IPS DF 6.9 (cell line): ENCODE results near the gene CIZ1.

Source experiments
- DNase-seq: peaks from one replicate; pipeline ENCODE4 v3.0.0-alpha.2; 2013; ENCODE audit warnings: low read depth, low spot score
- H3K27ac ChIP-seq: one replicate; pipeline ENCODE4 v1.5.1; 2013; ENCODE audit warnings: low read length, control low read depth
- H3K27me3 ChIP-seq: 2 replicates; pipeline ENCODE4 v1.6.1; 2013; ENCODE audit warnings: mild to moderate bottlenecking, low read length; ENCODE audit not compliant: control insufficient read depth, insufficient read depth
- H3K36me3 ChIP-seq: 2 replicates; pipeline ENCODE4 v1.6.1; 2013; ENCODE audit warnings: low read length; ENCODE audit not compliant: control insufficient read depth, insufficient read depth
- H3K4me1 ChIP-seq: 2 replicates; pipeline ENCODE4 v1.6.1; 2013; ENCODE audit warnings: low read length; ENCODE audit not compliant: control insufficient read depth, insufficient read depth
- H3K4me3 ChIP-seq: 2 replicates; pipeline ENCODE4 v1.5.1; 2013; ENCODE audit warnings: mild to moderate bottlenecking, low read length
- H3K9me3 ChIP-seq: 2 replicates; pipeline ENCODE4 v1.6.1; 2013; ENCODE audit warnings: low read length, inconsistent platforms; ENCODE audit not compliant: control insufficient read depth, insufficient read depth
- WGBS: extraction: QIAGEN DNeasy Blood & Tissue Kit; methylation state at CpG from one replicate; pipeline ENCODE4 v1.1.7; 2013; ENCODE audit warnings: mixed read lengths, missing lambda C conversion rate; ENCODE audit not compliant: insufficient read length, insufficient coverage; 5-methylcytosine and 5-hydroxymethylcytosine counted together

CIZ1 gene

GRCh38 chr9:128202648-128203023, 11.3 kb upstream of the CIZ1 start:
- no peaks in the 10 kb centered on the region for H3K36me3 ChIP-seq
- no peak overlapping the region for H3K4me3 ChIP-seq
- no peak overlapping the region for H3K27ac ChIP-seq
- no CpG with 5 or more reads among the region's 2 CpGs for WGBS
- no peaks in the 10 kb centered on the region for H3K27me3 ChIP-seq
- DNase-seq, result no peak
- H3K9me3 ChIP-seq, result no peaks in the 10 kb centered on the region
- H3K4me1 ChIP-seq, result peaks cover 2% of the 10 kb centered on the region

- H3K27me3 ChIP-seq, result no peaks in the 10 kb centered on the region
- DNase-seq, result no peak
- H3K27ac ChIP-seq, result no peak overlapping the region
- H3K4me3 ChIP-seq, result no peak overlapping the region
- peaks cover 2% of the 10 kb centered on the region for H3K4me1 ChIP-seq
- WGBS, result no CpG with 5 or more reads among the region's 13 CpGs
- H3K9me3 ChIP-seq, result no peaks in the 10 kb centered on the region
- no peaks in the 10 kb centered on the region for H3K36me3 ChIP-seq
Observed at GRCh38 chr9:128201441-128202369, 10.3 kb upstream of the CIZ1 start.

GRCh38 chr9:128193469-128194096, 2.2 kb upstream of the CIZ1 start:
- no peaks in the 10 kb centered on the region; the same call in 1 of the 2 replicates for H3K36me3 ChIP-seq
- peaks cover 2% of the 10 kb centered on the region; the same call in 1 of the 2 replicates for H3K4me1 ChIP-seq
- H3K27me3 ChIP-seq, result no peaks in the 10 kb centered on the region
- no peak for DNase-seq
- no peak overlapping the region for H3K4me3 ChIP-seq
- no peaks in the 10 kb centered on the region for H3K9me3 ChIP-seq
- no CpG with 5 or more reads among the region's 14 CpGs for WGBS
- H3K27ac ChIP-seq, result no peak overlapping the region

GRCh38 chr9:128192601-128193371, 1.4 kb upstream of the CIZ1 start:
- Histone ChIP-seq H3K4me3 (no peak overlapping the region), H3K36me3 (no peaks in the 10 kb centered on the region; the same call in 1 of the 2 replicates), H3K27me3 (no peaks in the 10 kb centered on the region), H3K9me3 (no peaks in the 10 kb centered on the region), H3K4me1 (peaks cover 2% of the 10 kb centered on the region; the same call in 1 of the 2 replicates), H3K27ac (no peak overlapping the region)
- no peak for DNase-seq
- WGBS, result no CpG with 5 or more reads among the region's 56 CpGs

- peaks cover 2% of the 10 kb centered on the region; the same call in 1 of the 2 replicates for H3K4me1 ChIP-seq
- H3K4me3 ChIP-seq, result peak overlapping the region; percentile 84; the same call in 1 of the 2 replicates
- no peaks in the 10 kb centered on the region for H3K27me3 ChIP-seq
- no peaks in the 10 kb centered on the region; the same call in 1 of the 2 replicates for H3K36me3 ChIP-seq
- WGBS, result no CpG with 5 or more reads among the region's 32 CpGs
- no peaks in the 10 kb centered on the region for H3K9me3 ChIP-seq
- H3K27ac ChIP-seq, result no peak overlapping the region
- DNase-seq, result no peak
Observed at GRCh38 chr9:128190516-128191405, 611 bp downstream of the CIZ1 start.

- H3K9me3 ChIP-seq, result no peaks in the 10 kb centered on the region
- peaks cover 4% of the 10 kb centered on the region; the same call in 1 of the 2 replicates for H3K36me3 ChIP-seq
- H3K4me3 ChIP-seq, result no peak overlapping the region
- DNase-seq, result no peak
- H3K27me3 ChIP-seq, result no peaks in the 10 kb centered on the region
- no peak overlapping the region for H3K27ac ChIP-seq
- H3K4me1 ChIP-seq, result peaks cover 2% of the 10 kb centered on the region; the same call in 1 of the 2 replicates
- WGBS, result no CpG with 5 or more reads among the region's 2 CpGs
Observed at GRCh38 chr9:128190013-128190412, 1.4 kb downstream of the CIZ1 start.

GRCh38 chr9:128188209-128188608, 3.2 kb downstream of the CIZ1 start:
- peaks cover 2% of the 10 kb centered on the region; the same call in 1 of the 2 replicates for H3K4me1 ChIP-seq
- no peak overlapping the region for H3K27ac ChIP-seq
- DNase-seq, result no peak
- H3K4me3 ChIP-seq, result no peak overlapping the region
- no peaks in the 10 kb centered on the region for H3K9me3 ChIP-seq
- H3K27me3 ChIP-seq, result no peaks in the 10 kb centered on the region
- no CpG with 5 or more reads among the region's 1 CpG for WGBS
- peaks cover 4% of the 10 kb centered on the region; the same call in 1 of the 2 replicates for H3K36me3 ChIP-seq

GRCh38 chr9:128187361-128187760, 4.0 kb downstream of the CIZ1 start:
- DNase-seq, result no peak
- Histone ChIP-seq H3K36me3 (peaks cover 4% of the 10 kb centered on the region; the same call in 1 of the 2 replicates), H3K4me3 (no peak overlapping the region), H3K27ac (no peak overlapping the region), H3K27me3 (no peaks in the 10 kb centered on the region), H3K4me1 (peaks cover 2% of the 10 kb centered on the region; the same call in 1 of the 2 replicates), H3K9me3 (no peaks in the 10 kb centered on the region)
- no CpG with 5 or more reads among the region's 2 CpGs for WGBS

GRCh38 chr9:128185979-128186965, 5.1 kb downstream of the CIZ1 start:
- Histone ChIP-seq H3K27ac (no peak overlapping the region), H3K27me3 (no peaks in the 10 kb centered on the region), H3K36me3 (peaks cover 4% of the 10 kb centered on the region; the same call in 1 of the 2 replicates), H3K9me3 (no peaks in the 10 kb centered on the region), H3K4me3 (no peak overlapping the region), H3K4me1 (peaks cover 2% of the 10 kb centered on the region; the same call in 1 of the 2 replicates)
- no CpG with 5 or more reads among the region's 11 CpGs for WGBS
- no peak for DNase-seq
